T-cell (primary cell): ENCODE results near the gene EFNB2. TPM values are rescaled to one million over a fixed set of nuclear protein-coding genes. Genes with fewer than 3 reads are reported as not detected.

Source experiments
- ATAC-seq, 4 experiments: fragments of 200-7000 bp in 3 of 4; fragments of 150-1000 bp in 1 of 4; cut with Tn5 transposase; replicated peaks in 1 of 4; 1 replicate in 3 of 4; 2 replicates in 1 of 4; pipeline ENCODE4 v1.10.0; 2021; ENCODE audit warnings: moderate library complexity in 3 of 4, mild to moderate bottlenecking in 2 of 4, moderate number of reproducible peaks in 1 of 4
- CTCF ChIA-PET, 2 donors: fragments of 300-600 bp; sonication (Branson Sonifier 250); formaldehyde crosslinking; loops; one replicate each; lab custom pipeline; 2022; ENCODE audit warnings: antibody characterized with exemption in 2 of 2; lab: Charles Lee
- POLR2A ChIA-PET, 2 donors: fragments of 300-600 bp; sonication (Branson Sonifier 250); formaldehyde crosslinking; loops; one replicate each; lab custom pipeline; 2022; ENCODE audit warnings: antibody characterized with exemption in 2 of 2; lab: Charles Lee
- DNase-seq, 35 experiments: peaks; one replicate each; pipeline versions ENCODE4 v3.0.0 to v3.0.0-alpha.2; 2013 to 2023
- H3K27ac ChIP-seq: one replicate; pipeline ENCODE4 v1.5.1; 2013; ENCODE audit warnings: low read length
- H3K27me3 ChIP-seq, 2 experiments: replicated peaks in 1 of 2; 1 replicate in 1 of 2; 2 replicates in 1 of 2; pipeline versions ENCODE4 v1.6.1 to v1.7.0; 2013; ENCODE audit warnings: low read length in 1 of 2, mixed read lengths in 1 of 2; ENCODE audit not compliant: control insufficient read depth in 2 of 2, insufficient read depth in 2 of 2; ENCODE audit errors: extremely low read depth in 1 of 2
- H3K36me3 ChIP-seq, 2 donors: 1 replicate in 1 of 2; 2 replicates in 1 of 2; pipeline versions ENCODE4 v1.6.1 to v1.7.0; 2013; ENCODE audit warnings: low read length in 1 of 2; ENCODE audit not compliant: control insufficient read depth in 2 of 2, insufficient read depth in 1 of 2; ENCODE audit errors: extremely low read depth in 1 of 2
- H3K4me1 ChIP-seq, 2 experiments: 1 replicate in 1 of 2; 2 replicates in 1 of 2; pipeline versions ENCODE4 v1.6.1 to v1.7.0; 2013; ENCODE audit warnings: low read length in 2 of 2, mixed read lengths in 1 of 2; ENCODE audit not compliant: insufficient read depth in 2 of 2, control insufficient read depth in 1 of 2; ENCODE audit errors: extremely low read depth in 1 of 2
- H3K4me3 ChIP-seq, 2 donors: 1 replicate in 1 of 2; 2 replicates in 1 of 2; pipeline versions ENCODE4 v1.5.1 to v1.7.0; 2013; ENCODE audit warnings: mild to moderate bottlenecking in 2 of 2, low read length in 1 of 2, moderate library complexity in 1 of 2; ENCODE audit not compliant: control insufficient read depth in 1 of 2; ENCODE audit errors: extremely low read depth in 1 of 2
- H3K9me3 ChIP-seq: 2 replicates; pipeline ENCODE4 v1.7.0; 2013
- H3K27ac Mint-ChIP-seq, 2 donors: one replicate each; pipeline ENCODE4 v1.8.0; 2020 to 2021; ENCODE audit warnings: mild to moderate bottlenecking in 2 of 2, mixed read lengths in 2 of 2
- H3K27me3 Mint-ChIP-seq, 2 donors: one replicate each; pipeline ENCODE4 v1.8.0; 2021 to 2022; ENCODE audit warnings: mixed read lengths in 2 of 2
- H3K36me3 Mint-ChIP-seq: one replicate; pipeline ENCODE4 v1.8.0; 2021; ENCODE audit warnings: mixed read lengths
- H3K4me1 Mint-ChIP-seq, 3 donors: one replicate each; pipeline ENCODE4 v1.8.0; 2020 to 2022; ENCODE audit warnings: mixed read lengths in 3 of 3, mild to moderate bottlenecking in 1 of 3
- H3K4me3 Mint-ChIP-seq, 3 donors: one replicate each; pipeline ENCODE4 v1.8.0; 2020 to 2022; ENCODE audit warnings: mild to moderate bottlenecking in 3 of 3, mixed read lengths in 3 of 3, moderate library complexity in 3 of 3
- H3K9me3 Mint-ChIP-seq, 3 donors: one replicate each; pipeline ENCODE4 v1.8.0; 2020 to 2022; ENCODE audit warnings: mixed read lengths in 3 of 3
- WGBS: methylation state at CpG from one replicate; pipeline ENCODE4 v1.1.5; 2013; ENCODE audit warnings: missing lambda C conversion rate; ENCODE audit not compliant: insufficient coverage; 5-methylcytosine and 5-hydroxymethylcytosine counted together
- total RNA-seq, 35 experiments: library from RNA in 6 of 35; stranded (reverse) in 6 of 35; fragments of 120-200 nt in 1 of 35; gene quantifications; one replicate each; pipeline versions ENCODE4 v1.2.1 to v1.2.4 and lab custom pipeline; 2013 to 2026

EFNB2 gene
- total RNA-seq, 5 donors from 2014 or later (not counting 1 experiment from before 2014, with no cell fraction given): 0.18 to 0.47 (median 0.33) TPM

- Histone ChIP-seq H3K4me3 (no peak overlapping the region), H3K36me3 (no peaks in the 10 kb centered on the region), H3K27ac (no peak overlapping the region), H3K27me3 (peaks cover 0 to 25% of the 10 kb centered on the region in 2 experiments), H3K9me3 (no peaks in the 10 kb centered on the region), H3K4me1 (peaks cover 7 to 16% of the 10 kb centered on the region in 2 experiments)
- no peak for DNase-seq
- Mint-ChIP-seq H3K9me3 (no peaks in the 10 kb centered on the region), H3K4me1 (peaks cover 24 to 32% (median 28%) of the 10 kb centered on the region in 3 donors), H3K36me3 (no peaks in the 10 kb centered on the region), H3K27ac (no peak overlapping the region), H3K27me3 (peaks cover 44 to 66% of the 10 kb centered on the region in 2 donors), H3K4me3 (no peak overlapping the region)
- 80% methylated on average over 1 of the region's 3 CpGs for WGBS
- ChIA-PET POLR2A (no interaction called here), CTCF (no interaction called here)
- ATAC-seq: no peak
These were observed 40.5 kb downstream of the EFNB2 start for GRCh38 chr13:106494936-106495335.

GRCh38 chr13:106494506-106494905 is 41.0 kb downstream of the EFNB2 start:
- H3K27ac ChIP-seq: no peak overlapping the region
- H3K9me3 ChIP-seq: no peaks in the 10 kb centered on the region
- ChIA-PET POLR2A (no interaction called here), CTCF (no interaction called here)
- Mint-ChIP-seq H3K27ac (no peak overlapping the region), H3K27me3 (peaks cover 42 to 65% of the 10 kb centered on the region in 2 donors), H3K4me1 (peaks cover 24 to 32% (median 26%) of the 10 kb centered on the region in 3 donors), H3K9me3 (no peaks in the 10 kb centered on the region), H3K36me3 (no peaks in the 10 kb centered on the region), H3K4me3 (no peak overlapping the region)
- DNase-seq: no peak
- no peaks in the 10 kb centered on the region for H3K36me3 ChIP-seq
- H3K4me1 ChIP-seq: peaks cover 7 to 16% of the 10 kb centered on the region in 2 experiments
- no peak overlapping the region for H3K4me3 ChIP-seq
- peaks cover 0 to 25% of the 10 kb centered on the region in 2 experiments for H3K27me3 ChIP-seq
- no peak for ATAC-seq

DNA sequence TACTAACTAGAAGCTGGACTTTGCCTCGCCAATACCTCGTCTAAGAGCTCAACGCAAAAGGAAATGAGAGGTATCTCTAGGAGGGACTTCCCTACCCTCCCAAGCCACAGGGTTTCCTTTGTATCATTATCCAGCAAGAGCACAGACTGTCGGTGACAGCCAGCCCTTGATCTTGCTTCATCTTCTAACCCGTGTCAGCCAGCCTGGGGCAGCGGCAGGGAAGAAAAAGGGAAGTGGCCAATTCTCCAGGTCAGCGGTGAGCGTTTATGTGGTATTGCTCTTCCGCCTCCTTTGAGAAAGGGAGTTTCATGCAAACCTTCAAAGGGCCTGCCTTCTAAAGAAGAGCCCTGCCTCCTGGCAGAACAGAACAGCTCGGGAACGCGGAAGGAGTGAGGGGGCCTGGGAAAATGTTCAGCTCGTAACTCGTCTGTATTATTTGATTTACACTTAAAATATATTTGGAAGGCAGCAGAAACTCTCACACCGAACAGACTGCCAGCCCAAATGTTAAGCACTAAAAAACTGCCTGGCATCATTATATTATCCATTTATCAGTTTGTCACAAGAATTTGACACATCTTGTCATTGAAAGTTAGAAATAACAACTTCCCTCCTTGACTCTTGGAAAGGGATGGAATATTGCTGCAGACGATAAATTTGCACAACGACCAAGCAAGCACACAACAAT is 41.8 kb downstream of the EFNB2 start:
- peak overlapping the region in 1 of 3 donors; percentile 28 for H3K4me3 Mint-ChIP-seq

DNA sequence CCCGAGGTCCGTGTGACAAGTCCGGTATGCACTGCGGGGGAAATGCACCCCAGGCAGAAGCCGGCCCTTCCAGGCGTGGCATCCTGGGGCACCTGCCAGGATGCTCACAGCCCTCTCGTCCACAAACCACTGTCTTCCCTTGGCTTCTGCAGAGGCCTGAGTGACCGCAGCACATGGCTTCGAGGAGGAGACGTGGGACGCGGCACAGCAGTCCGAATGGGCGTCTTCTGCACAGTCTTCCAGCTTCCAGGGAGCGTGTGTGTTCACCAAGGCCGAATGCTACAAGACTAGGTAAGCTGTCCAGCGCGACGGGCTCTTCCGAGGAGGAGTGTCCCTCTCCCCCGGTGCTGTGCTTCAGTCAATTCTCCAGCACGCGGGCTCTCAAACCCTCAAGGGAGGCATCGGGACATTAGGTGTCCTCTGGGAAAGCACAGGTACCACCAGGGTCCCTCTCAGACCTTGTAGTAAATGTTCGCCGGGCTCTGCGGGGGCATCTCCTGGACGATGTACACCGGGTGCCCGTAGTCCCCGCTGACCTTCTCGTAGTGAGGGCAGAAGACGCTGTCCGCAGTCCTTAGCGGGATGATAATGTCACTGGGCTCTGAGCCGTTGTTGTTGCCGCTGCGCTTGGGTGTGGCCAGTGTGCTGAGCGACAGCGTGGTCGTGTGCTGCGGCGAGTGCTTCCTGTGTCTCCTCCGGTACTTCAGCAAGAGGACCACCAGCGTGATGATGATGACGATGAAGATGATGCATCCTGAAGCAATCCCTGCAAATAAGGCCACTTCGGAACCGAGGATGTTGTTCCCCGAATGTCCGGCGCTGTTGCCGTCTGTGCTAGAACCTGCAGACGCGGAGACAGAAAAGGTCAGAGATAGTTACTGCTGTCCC is 42.6 kb downstream of the EFNB2 start:
- Histone ChIP-seq H3K4me1 (peaks cover 7 to 16% of the 10 kb centered on the region in 2 experiments), H3K4me3 (no peak overlapping the region), H3K27me3 (peaks cover 0 to 27% of the 10 kb centered on the region in 2 experiments), H3K9me3 (no peaks in the 10 kb centered on the region), H3K36me3 (no peaks in the 10 kb centered on the region), H3K27ac (no peak overlapping the region)
- H3K9me3 Mint-ChIP-seq: no peaks in the 10 kb centered on the region
- CTCF ChIA-PET: no interaction called here
- ATAC-seq: no peak
- H3K4me1 Mint-ChIP-seq: peaks cover 24 to 32% (median 26%) of the 10 kb centered on the region in 3 donors
- WGBS: 91% methylated on average over 52 of the region's 54 CpGs
- POLR2A ChIA-PET: no interaction called here
- H3K36me3 Mint-ChIP-seq: no peaks in the 10 kb centered on the region
- H3K4me3 Mint-ChIP-seq: peak overlapping the region in 1 of 3 donors; percentile 35
- H3K27ac Mint-ChIP-seq: no peak overlapping the region
- DNase-seq: no peak
- H3K27me3 Mint-ChIP-seq: peaks cover 44 to 72% of the 10 kb centered on the region in 2 donors

More for the DNA sequence above, 41.8 kb downstream of the EFNB2 start:
- 27% methylated on average over 8 of the region's 17 CpGs for WGBS
- no peak overlapping the region for H3K27ac Mint-ChIP-seq
- ChIA-PET POLR2A (no interaction called here), CTCF (no interaction called here)
- no peaks in the 10 kb centered on the region for H3K9me3 ChIP-seq
- DNase-seq (peak in 13 of 35 experiments; percentile 1 to 45 (median 11)), ATAC-seq (peak in 1 of 4 experiments; percentile 60)
- H3K36me3 Mint-ChIP-seq: no peaks in the 10 kb centered on the region
- H3K27me3 ChIP-seq: peaks cover 0 to 25% of the 10 kb centered on the region in 2 experiments
- no peaks in the 10 kb centered on the region for H3K9me3 Mint-ChIP-seq
- no peak overlapping the region for H3K27ac ChIP-seq
- no peaks in the 10 kb centered on the region for H3K36me3 ChIP-seq
- no peak overlapping the region for H3K4me3 ChIP-seq
- peaks cover 24 to 32% (median 26%) of the 10 kb centered on the region in 3 donors for H3K4me1 Mint-ChIP-seq
- H3K27me3 Mint-ChIP-seq: peaks cover 45 to 68% of the 10 kb centered on the region in 2 donors
- H3K4me1 ChIP-seq: peaks cover 7 to 16% of the 10 kb centered on the region in 2 experiments

DNA sequence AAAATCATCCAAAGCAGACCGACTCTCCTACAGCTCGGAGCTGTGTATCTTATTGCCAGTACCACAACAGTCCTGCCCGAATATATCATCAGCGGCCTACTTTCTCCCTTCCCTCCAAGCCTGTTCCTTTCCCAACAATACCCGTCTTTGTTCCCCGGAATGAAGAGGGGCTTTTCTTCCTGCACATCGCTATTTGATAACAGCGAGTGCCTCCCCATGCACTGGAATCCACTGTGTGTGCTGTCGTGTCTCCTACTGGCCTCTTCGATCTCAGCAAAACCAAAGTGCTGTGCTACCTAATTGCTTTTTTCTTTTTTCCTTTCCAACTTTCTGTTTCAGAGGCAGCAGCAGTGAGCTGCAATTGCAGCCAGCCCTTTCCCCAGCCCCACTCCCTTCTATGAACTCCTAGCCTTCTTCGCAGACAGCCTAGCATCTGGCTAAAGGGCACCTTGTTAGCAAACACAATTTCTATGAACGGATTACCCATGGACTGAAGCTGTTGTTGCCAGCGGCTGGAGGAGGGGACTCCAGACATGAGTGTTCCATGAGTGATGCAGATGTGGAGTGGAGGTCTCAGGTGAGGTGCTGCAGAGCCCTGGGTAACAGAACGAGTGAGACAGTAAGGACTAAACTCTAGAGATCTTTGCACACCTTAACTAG is 43.4 kb downstream of the EFNB2 start:
- H3K27me3 Mint-ChIP-seq: peaks cover 43 to 69% of the 10 kb centered on the region in 2 donors
- H3K36me3 ChIP-seq: no peaks in the 10 kb centered on the region
- peaks cover 24 to 32% (median 26%) of the 10 kb centered on the region in 3 donors for H3K4me1 Mint-ChIP-seq
- DNase-seq: no peak
- no peaks in the 10 kb centered on the region for H3K9me3 Mint-ChIP-seq
- no peaks in the 10 kb centered on the region for H3K9me3 ChIP-seq
- ChIA-PET POLR2A (no interaction called here), CTCF (no interaction called here)
- 95% methylated on average over 12 of the region's 14 CpGs for WGBS
- no peak overlapping the region for H3K27ac ChIP-seq
- ATAC-seq: no peak
- peaks cover 0 to 28% of the 10 kb centered on the region in 2 experiments for H3K27me3 ChIP-seq
- H3K27ac Mint-ChIP-seq: no peak overlapping the region
- H3K4me3 Mint-ChIP-seq: peak overlapping the region in 1 of 3 donors; percentile 35
- peaks cover 7 to 16% of the 10 kb centered on the region in 2 experiments for H3K4me1 ChIP-seq
- H3K36me3 Mint-ChIP-seq: no peaks in the 10 kb centered on the region
- H3K4me3 ChIP-seq: no peak overlapping the region

- ATAC-seq (no peak), DNase-seq (no peak)
- POLR2A ChIA-PET: no interaction called here
- Histone ChIP-seq H3K4me3 (peak overlapping the region in 1 of 2 donors; percentile 63), H3K9me3 (no peaks in the 10 kb centered on the region), H3K27ac (no peak overlapping the region), H3K27me3 (peaks cover 0 to 33% of the 10 kb centered on the region in 2 experiments), H3K36me3 (no peaks in the 10 kb centered on the region), H3K4me1 (peaks cover 7 to 16% of the 10 kb centered on the region in 2 experiments)
- 52% methylated on average over 2 of the region's 11 CpGs for WGBS
- Mint-ChIP-seq H3K27ac (no peak overlapping the region), H3K36me3 (no peaks in the 10 kb centered on the region), H3K27me3 (peaks cover 49 to 73% of the 10 kb centered on the region in 2 donors), H3K4me3 (peak overlapping the region in 2 of 3 donors; percentile 2 to 53), H3K9me3 (no peaks in the 10 kb centered on the region), H3K4me1 (peaks cover 24 to 32% (median 26%) of the 10 kb centered on the region in 3 donors)
- CTCF ChIA-PET: interaction anchor here in 1 of 2 donors (0.6 kb wide), 1 partner anchor 1060 kb away, joined by 3 read pairs; no protein-coding TSS in a partner anchor
These were observed 44.0 kb downstream of the EFNB2 start for GRCh38 chr13:106491463-106491862.
